Measurements from ENCODE around the gene LRP1.

Gene LRP1

DNA sequence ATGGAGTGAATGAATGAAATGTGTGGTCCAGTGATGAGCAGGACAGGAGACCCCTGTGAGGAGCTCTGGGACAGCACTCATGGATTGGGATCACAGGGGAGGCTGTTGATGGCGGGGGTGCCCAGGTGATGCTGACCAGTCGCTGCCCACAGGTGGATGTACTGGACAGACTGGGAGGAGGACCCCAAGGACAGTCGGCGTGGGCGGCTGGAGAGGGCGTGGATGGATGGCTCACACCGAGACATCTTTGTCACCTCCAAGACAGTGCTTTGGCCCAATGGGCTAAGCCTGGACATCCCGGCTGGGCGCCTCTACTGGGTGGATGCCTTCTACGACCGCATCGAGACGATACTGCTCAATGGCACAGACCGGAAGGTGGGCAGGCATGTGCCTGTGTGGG, 32.5 kb downstream of the LRP1 start:
- TF ChIP-seq, protein P1, sequence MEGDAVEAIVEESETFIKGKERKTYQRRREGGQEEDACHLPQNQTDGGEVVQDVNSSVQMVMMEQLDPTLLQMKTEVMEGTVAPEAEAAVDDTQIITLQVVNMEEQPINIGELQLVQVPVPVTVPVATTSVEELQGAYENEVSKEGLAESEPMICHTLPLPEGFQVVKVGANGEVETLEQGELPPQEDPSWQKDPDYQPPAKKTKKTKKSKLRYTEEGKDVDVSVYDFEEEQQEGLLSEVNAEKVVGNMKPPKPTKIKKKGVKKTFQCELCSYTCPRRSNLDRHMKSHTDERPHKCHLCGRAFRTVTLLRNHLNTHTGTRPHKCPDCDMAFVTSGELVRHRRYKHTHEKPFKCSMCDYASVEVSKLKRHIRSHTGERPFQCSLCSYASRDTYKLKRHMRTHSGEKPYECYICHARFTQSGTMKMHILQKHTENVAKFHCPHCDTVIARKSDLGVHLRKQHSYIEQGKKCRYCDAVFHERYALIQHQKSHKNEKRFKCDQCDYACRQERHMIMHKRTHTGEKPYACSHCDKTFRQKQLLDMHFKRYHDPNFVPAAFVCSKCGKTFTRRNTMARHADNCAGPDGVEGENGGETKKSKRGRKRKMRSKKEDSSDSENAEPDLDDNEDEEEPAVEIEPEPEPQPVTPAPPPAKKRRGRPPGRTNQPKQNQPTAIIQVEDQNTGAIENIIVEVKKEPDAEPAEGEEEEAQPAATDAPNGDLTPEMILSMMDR (IDR thresholded peaks at IDR 0.05) = no peak
- Histone ChIP-seq H3K36me3 (ENCODE audit: control insufficient read depth, insufficient read depth, low read length) (no peaks in the 10 kb centered on the region), H3K9me3 (ENCODE audit: control insufficient read depth, low read length) (no peaks in the 10 kb centered on the region), H3K79me2 (no peaks in the 10 kb centered on the region), H2AFZ (no peak overlapping the region), H3K27ac (no peak overlapping the region), H3K4me2 (ENCODE audit: low read length) (no peak overlapping the region), H3K4me1 (no peaks in the 10 kb centered on the region), H3K4me3 (ENCODE audit: low read depth, low read length) (no peak overlapping the region), H3K27me3 (ENCODE audit: control insufficient read depth, insufficient read depth, low read length) (no peaks in the 10 kb centered on the region), H3K9ac (no peak overlapping the region)

- Histone ChIP-seq H2AFZ (no peak overlapping the region), H3K79me2 (no peaks in the 10 kb centered on the region), H3K4me2 (ENCODE audit: low read length) (no peak overlapping the region), H3K27ac (no peak overlapping the region), H3K4me3 (ENCODE audit: low read depth, low read length) (no peak overlapping the region), H3K36me3 (ENCODE audit: control insufficient read depth, insufficient read depth, low read length) (no peaks in the 10 kb centered on the region), H3K9ac (no peak overlapping the region), H3K4me1 (no peaks in the 10 kb centered on the region), H3K9me3 (ENCODE audit: control insufficient read depth, low read length) (no peaks in the 10 kb centered on the region), H3K27me3 (ENCODE audit: control insufficient read depth, insufficient read depth, low read length) (no peaks in the 10 kb centered on the region)
- TF ChIP-seq, protein P1 (IDR thresholded peaks at IDR 0.05) = no peak
Observed at GRCh38 chr12:57161491-57161890, 33.2 kb downstream of the LRP1 start.

GRCh38 chr12:57162553-57163125, 34.4 kb downstream of the LRP1 start:
- H3K36me3 ChIP-seq (ENCODE audit: control insufficient read depth, insufficient read depth, low read length) = no peaks in the 10 kb centered on the region
- TF ChIP-seq, protein P1 (IDR thresholded peaks at IDR 0.05) = no peak

GRCh38 chr12:57164454-57164853, 36.2 kb downstream of the LRP1 start:
- no peaks in the 10 kb centered on the region for H3K9me3 ChIP-seq (ENCODE audit: control insufficient read depth, low read length)
- no peak overlapping the region for H3K9ac ChIP-seq
- no peak overlapping the region for H3K4me2 ChIP-seq (ENCODE audit: low read length)
- H3K4me3 ChIP-seq (ENCODE audit: low read depth, low read length) = no peak overlapping the region
- no peaks in the 10 kb centered on the region for H3K36me3 ChIP-seq (ENCODE audit: control insufficient read depth, insufficient read depth, low read length)
- H3K4me1 ChIP-seq = no peaks in the 10 kb centered on the region
- H2AFZ ChIP-seq = no peak overlapping the region
- H3K27me3 ChIP-seq (ENCODE audit: control insufficient read depth, insufficient read depth, low read length) = no peaks in the 10 kb centered on the region
- TF ChIP-seq, protein P1 (IDR thresholded peaks at IDR 0.05) = no peak
- H3K79me2 ChIP-seq = no peaks in the 10 kb centered on the region
- no peak overlapping the region for H3K27ac ChIP-seq

More at GRCh38 chr12:57162553-57163125, 34.4 kb downstream of the LRP1 start:
- Histone ChIP-seq H3K9ac (no peak overlapping the region), H3K4me3 (ENCODE audit: low read depth, low read length) (no peak overlapping the region), H3K27me3 (ENCODE audit: control insufficient read depth, insufficient read depth, low read length) (no peaks in the 10 kb centered on the region), H3K4me2 (ENCODE audit: low read length) (no peak overlapping the region), H3K4me1 (no peaks in the 10 kb centered on the region), H3K9me3 (ENCODE audit: control insufficient read depth, low read length) (no peaks in the 10 kb centered on the region), H3K79me2 (no peaks in the 10 kb centered on the region), H3K27ac (no peak overlapping the region), H2AFZ (no peak overlapping the region)

DNA sequence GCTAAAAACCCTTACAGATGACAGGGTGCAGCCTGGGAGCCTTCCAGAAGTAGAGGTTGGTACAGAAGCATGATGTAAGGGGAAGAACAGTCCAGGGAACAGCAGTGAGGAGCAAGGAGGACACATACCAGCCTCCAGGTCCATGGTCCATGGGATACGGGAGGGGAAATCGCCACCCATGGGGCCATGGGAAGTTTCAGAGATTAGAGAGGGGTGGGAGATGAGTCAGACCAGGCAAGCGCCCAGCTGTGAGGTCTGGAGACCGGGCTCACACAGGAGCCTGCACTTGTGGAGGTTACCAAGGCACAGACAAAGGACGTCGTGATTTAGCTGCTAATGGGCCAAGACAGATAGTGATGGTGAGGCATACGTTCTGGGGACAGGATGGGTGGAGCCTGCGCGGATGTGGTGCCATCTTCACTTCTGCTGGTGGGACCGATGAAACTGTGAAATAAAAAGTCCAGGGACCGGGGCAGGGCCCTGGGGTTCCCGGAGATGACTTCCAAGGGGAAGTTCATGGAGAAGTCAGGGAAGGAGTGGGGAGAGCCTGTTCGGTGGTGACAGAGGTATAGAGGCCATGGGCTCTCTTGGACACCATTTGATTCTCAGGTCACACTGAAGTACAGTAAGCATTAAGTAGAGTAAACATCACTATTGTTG, 36.8 kb downstream of the LRP1 start:
- H3K9me3 ChIP-seq (ENCODE audit: control insufficient read depth, low read length) = no peaks in the 10 kb centered on the region
- H3K27ac ChIP-seq = no peak overlapping the region
- TF ChIP-seq, protein P1 (IDR thresholded peaks at IDR 0.05) = no peak
- no peak overlapping the region for H3K4me3 ChIP-seq (ENCODE audit: low read depth, low read length)
- no peak overlapping the region for H2AFZ ChIP-seq
- no peaks in the 10 kb centered on the region for H3K79me2 ChIP-seq
- no peaks in the 10 kb centered on the region for H3K36me3 ChIP-seq (ENCODE audit: control insufficient read depth, insufficient read depth, low read length)
- H3K27me3 ChIP-seq (ENCODE audit: control insufficient read depth, insufficient read depth, low read length) = no peaks in the 10 kb centered on the region
- no peak overlapping the region for H3K9ac ChIP-seq
- no peak overlapping the region for H3K4me2 ChIP-seq (ENCODE audit: low read length)
- no peaks in the 10 kb centered on the region for H3K4me1 ChIP-seq

Measured in parathyroid adenoma (tissue), 2 donors.